PFSK-1 (cell line): ENCODE measurements around the gene EID1.

Source experiments
- FOXP2 ChIP-seq: optimal IDR thresholded peaks from 2 replicates; pipeline ENCODE3; 2011; ENCODE audit warnings: borderline replicate concordance, control low read depth, inconsistent platforms; ENCODE audit not compliant: insufficient read depth; ENCODE audit errors: extremely low read length, extremely low read depth
- POLR2AphosphoS5 ChIP-seq: IDR thresholded peaks from 2 replicates; pipeline ENCODE4 v1.6.1; 2012; ENCODE audit warnings: low read depth, mild to moderate bottlenecking, control low read depth, low read length, moderate library complexity
- SIN3A ChIP-seq: IDR thresholded peaks from 2 replicates; pipeline ENCODE4 v1.6.1; 2012; ENCODE audit warnings: mild to moderate bottlenecking, low read length, moderate library complexity, borderline replicate concordance; ENCODE audit not compliant: insufficient read depth
- TAF1 ChIP-seq: IDR thresholded peaks from 2 replicates; pipeline ENCODE4 v1.6.1; 2012; ENCODE audit warnings: low read length, control low read depth, borderline replicate concordance; ENCODE audit not compliant: insufficient read depth
- TF ChIP-seq, protein P1 (sequence below), 2 experiments: IDR thresholded peaks; 2 replicates each; pipeline versions ENCODE4 v1.6.1 to v1.8.0; 2011 to 2012; ENCODE audit warnings: low read depth in 2 of 2, low read length in 2 of 2, control low read depth in 1 of 2, inconsistent platforms in 1 of 2, mild to moderate bottlenecking in 1 of 2, moderate library complexity in 1 of 2; ENCODE audit not compliant: insufficient read depth in 1 of 2

EID1 gene

DNA sequence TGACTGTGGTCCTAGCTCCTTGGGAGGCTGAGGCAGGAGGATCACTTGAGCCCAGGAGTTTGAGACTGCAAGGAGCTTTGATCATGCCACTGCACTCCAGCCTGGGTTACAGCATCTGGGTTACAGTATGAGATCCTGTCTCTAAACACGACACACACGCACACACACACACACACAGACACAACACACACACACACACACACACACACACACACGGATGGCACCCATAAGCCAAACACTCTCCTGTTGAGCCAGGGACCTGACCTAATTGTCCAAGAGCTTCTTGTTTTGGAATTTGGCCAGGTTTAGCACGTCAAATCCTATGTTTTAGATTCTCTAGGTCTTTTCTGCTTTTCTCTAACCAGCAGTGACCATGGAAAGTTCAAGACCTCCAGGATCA, 26.8 kb downstream of the EID1 start:
- TF ChIP-seq TAF1 (no peak), SIN3A (no peak), POLR2AphosphoS5 (no peak; the same call in 1 of the 2 replicates), FOXP2 (no peak)
- TF ChIP-seq, protein P1, sequence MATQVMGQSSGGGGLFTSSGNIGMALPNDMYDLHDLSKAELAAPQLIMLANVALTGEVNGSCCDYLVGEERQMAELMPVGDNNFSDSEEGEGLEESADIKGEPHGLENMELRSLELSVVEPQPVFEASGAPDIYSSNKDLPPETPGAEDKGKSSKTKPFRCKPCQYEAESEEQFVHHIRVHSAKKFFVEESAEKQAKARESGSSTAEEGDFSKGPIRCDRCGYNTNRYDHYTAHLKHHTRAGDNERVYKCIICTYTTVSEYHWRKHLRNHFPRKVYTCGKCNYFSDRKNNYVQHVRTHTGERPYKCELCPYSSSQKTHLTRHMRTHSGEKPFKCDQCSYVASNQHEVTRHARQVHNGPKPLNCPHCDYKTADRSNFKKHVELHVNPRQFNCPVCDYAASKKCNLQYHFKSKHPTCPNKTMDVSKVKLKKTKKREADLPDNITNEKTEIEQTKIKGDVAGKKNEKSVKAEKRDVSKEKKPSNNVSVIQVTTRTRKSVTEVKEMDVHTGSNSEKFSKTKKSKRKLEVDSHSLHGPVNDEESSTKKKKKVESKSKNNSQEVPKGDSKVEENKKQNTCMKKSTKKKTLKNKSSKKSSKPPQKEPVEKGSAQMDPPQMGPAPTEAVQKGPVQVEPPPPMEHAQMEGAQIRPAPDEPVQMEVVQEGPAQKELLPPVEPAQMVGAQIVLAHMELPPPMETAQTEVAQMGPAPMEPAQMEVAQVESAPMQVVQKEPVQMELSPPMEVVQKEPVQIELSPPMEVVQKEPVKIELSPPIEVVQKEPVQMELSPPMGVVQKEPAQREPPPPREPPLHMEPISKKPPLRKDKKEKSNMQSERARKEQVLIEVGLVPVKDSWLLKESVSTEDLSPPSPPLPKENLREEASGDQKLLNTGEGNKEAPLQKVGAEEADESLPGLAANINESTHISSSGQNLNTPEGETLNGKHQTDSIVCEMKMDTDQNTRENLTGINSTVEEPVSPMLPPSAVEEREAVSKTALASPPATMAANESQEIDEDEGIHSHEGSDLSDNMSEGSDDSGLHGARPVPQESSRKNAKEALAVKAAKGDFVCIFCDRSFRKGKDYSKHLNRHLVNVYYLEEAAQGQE (IDR thresholded peaks at IDR 0.05; ENCODE audit: insufficient read depth in 1 of 2, low read depth in 2 of 2, low read length in 2 of 2) = no peak

DNA sequence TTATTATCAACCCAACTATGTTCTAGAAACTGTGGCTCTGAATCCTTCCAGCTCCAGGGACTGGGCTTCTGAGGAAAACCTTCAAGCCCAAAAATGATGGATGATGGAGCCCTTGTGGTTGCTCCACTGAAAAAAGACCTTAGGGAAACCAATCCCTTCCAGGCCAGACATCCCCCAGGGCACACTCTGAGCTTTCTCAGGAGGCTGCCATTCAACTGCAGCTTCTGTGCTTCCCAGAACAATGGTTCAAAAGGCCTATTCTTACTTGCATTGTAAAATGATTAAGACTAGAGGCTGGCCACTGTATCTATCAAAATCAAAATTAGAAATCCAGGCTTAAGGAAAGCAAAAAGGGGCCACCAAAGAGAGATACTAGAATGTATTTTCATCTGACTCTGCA, 27.3 kb downstream of the EID1 start:
- TF ChIP-seq SIN3A (no peak), FOXP2 (no peak), TAF1 (no peak), POLR2AphosphoS5 (no peak)
- TF ChIP-seq, protein P1 (IDR thresholded peaks at IDR 0.05; ENCODE audit: insufficient read depth in 1 of 2, low read depth in 2 of 2, low read length in 2 of 2) = no peak

DNA sequence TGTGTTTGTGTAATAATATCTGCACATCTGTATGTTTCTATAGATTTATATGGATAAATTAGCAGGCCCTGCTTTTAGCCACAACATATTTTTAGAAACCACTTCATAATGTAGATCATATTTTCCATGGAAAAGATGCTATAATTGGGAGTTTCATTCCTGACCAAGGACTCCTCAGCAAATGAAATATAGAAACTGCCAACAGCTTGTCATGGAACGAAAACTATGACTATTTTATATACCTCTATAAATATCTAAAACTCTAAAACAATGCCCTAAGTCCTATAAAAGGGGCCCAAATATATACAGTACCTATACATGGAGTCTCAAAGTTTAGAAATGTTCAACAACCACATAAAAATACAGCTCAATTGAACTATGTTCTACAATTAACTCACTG, 27.9 kb downstream of the EID1 start:
- no peak for TF ChIP-seq TAF1
- TF ChIP-seq POLR2AphosphoS5 = 0 out of 2 replicates have a peak, but pooled peaks have one; percentile 14

DNA sequence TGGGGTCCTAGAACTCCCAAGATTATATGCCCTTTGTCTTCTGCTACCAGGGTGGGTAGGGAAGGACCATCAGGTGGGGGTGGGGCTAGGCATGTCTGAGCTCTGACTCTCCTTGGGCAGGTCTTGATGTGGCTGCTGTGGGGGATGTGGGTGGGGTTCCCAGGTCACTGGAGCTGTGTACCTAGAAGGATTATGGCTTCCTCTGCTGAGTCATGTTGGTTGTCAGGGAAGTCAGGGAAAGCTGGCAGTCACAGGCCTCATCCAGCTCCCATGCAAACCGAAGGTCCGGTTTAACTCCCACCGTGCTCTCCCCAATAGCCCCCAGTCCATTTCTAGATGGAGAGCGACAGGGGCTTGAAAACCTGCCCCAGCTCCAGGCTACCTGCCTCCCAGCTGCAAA, 35.2 kb downstream of the EID1 start:
- TF ChIP-seq FOXP2 = no peak
- TF ChIP-seq POLR2AphosphoS5 = no peak
- TF ChIP-seq TAF1 = no peak
- TF ChIP-seq, protein P1 (IDR thresholded peaks at IDR 0.05; ENCODE audit: insufficient read depth in 1 of 2, low read depth in 2 of 2, low read length in 2 of 2) = no peak
- TF ChIP-seq SIN3A = no peak

DNA sequence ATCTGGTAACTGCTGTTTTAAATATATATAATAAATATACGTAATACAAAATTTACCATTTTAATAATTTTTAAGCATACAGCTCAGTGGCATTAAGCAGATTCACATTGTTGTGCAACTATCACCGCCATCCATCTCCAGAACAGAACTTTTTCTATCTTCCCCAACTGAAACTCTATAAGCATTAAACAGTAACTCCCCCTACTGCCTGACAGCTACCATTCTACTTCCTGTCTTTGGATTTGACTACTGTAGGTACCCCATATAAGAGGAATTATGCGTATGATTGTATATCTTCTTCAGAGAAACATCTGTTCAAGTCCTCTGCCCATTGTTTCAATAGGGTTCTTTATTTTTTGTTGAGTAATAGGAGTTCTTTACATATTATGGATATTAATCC, 36.8 kb downstream of the EID1 start:
- TF ChIP-seq FOXP2 = no peak
- no peak for TF ChIP-seq POLR2AphosphoS5
- TF ChIP-seq, protein P1 (IDR thresholded peaks at IDR 0.05; ENCODE audit: insufficient read depth in 1 of 2, low read depth in 2 of 2, low read length in 2 of 2) = no peak
- no peak for TF ChIP-seq SIN3A
- TF ChIP-seq TAF1 = no peak
